HEK293 (cell line): ENCODE measurements around the gene SOS2.

ENCODE experiments used
- CTCF ChIP-seq: fragments of 450-650 bp; formaldehyde crosslinking; IDR thresholded peaks from 2 replicates; pipeline ENCODE4 v1.5.1; 2016; ENCODE audit warnings: missing biosample characterization, missing genetic modification characterization
- KLF10 ChIP-seq: fragments of 450-650 bp; IDR thresholded peaks from 2 replicates; pipeline ENCODE4 v1.5.1; 2018; ENCODE audit warnings: missing biosample characterization, mild to moderate bottlenecking, missing genetic modification characterization
- ZBTB10 ChIP-seq: fragments of 450-650 bp; formaldehyde crosslinking; IDR thresholded peaks from 2 replicates; pipeline ENCODE4 v1.5.1; 2016; ENCODE audit warnings: missing biosample characterization, missing genetic modification characterization
- ZFP37 ChIP-seq: fragments of 450-650 bp; formaldehyde crosslinking; IDR thresholded peaks from 2 replicates; pipeline ENCODE4 v1.5.1; 2016; ENCODE audit warnings: missing biosample characterization, missing genetic modification characterization
- ZFP41 ChIP-seq: fragments of 450-650 bp; formaldehyde crosslinking; IDR thresholded peaks from 2 replicates; pipeline ENCODE4 v1.5.1; 2016; ENCODE audit warnings: missing biosample characterization, missing genetic modification characterization, borderline replicate concordance
- ZNF146 ChIP-seq: fragments of 450-650 bp; formaldehyde crosslinking; IDR thresholded peaks from 2 replicates; pipeline ENCODE4 v1.5.1; 2016; ENCODE audit warnings: missing biosample characterization, missing genetic modification characterization
- ZNF169 ChIP-seq: fragments of 450-650 bp; formaldehyde crosslinking; IDR thresholded peaks from 2 replicates; pipeline ENCODE4 v1.5.1; 2016; ENCODE audit warnings: missing biosample characterization, missing genetic modification characterization
- ZNF24 ChIP-seq: fragments of 450-650 bp; formaldehyde crosslinking; IDR thresholded peaks from 2 replicates; pipeline ENCODE4 v1.5.1; 2016; ENCODE audit warnings: missing biosample characterization, missing genetic modification characterization
- ZNF350 ChIP-seq: fragments of 450-650 bp; formaldehyde crosslinking; IDR thresholded peaks from 2 replicates; pipeline ENCODE4 v1.5.0; 2017; ENCODE audit warnings: missing biosample characterization, mild to moderate bottlenecking, missing genetic modification characterization
- ZNF426 ChIP-seq: fragments of 450-650 bp; formaldehyde crosslinking; IDR thresholded peaks from 2 replicates; pipeline ENCODE4 v1.5.1; 2017; ENCODE audit warnings: missing biosample characterization, missing genetic modification characterization, mild to moderate bottlenecking, inconsistent platforms, moderate library complexity
- ZNF596 ChIP-seq: fragments of 450-650 bp; IDR thresholded peaks from 2 replicates; pipeline ENCODE4 v1.5.0; 2018; ENCODE audit warnings: missing biosample characterization, mild to moderate bottlenecking, missing genetic modification characterization, moderate library complexity
- TF ChIP-seq, protein P1 (sequence below): fragments of 450-650 bp; formaldehyde crosslinking; IDR thresholded peaks from 2 replicates; pipeline ENCODE4 v1.5.1; 2016; ENCODE audit warnings: missing biosample characterization, missing genetic modification characterization
- TF ChIP-seq, protein P2 (sequence below): fragments of 450-650 bp; formaldehyde crosslinking; IDR thresholded peaks from 2 replicates; pipeline ENCODE4 v1.5.1; 2016; ENCODE audit warnings: missing biosample characterization, missing genetic modification characterization

DNA sequence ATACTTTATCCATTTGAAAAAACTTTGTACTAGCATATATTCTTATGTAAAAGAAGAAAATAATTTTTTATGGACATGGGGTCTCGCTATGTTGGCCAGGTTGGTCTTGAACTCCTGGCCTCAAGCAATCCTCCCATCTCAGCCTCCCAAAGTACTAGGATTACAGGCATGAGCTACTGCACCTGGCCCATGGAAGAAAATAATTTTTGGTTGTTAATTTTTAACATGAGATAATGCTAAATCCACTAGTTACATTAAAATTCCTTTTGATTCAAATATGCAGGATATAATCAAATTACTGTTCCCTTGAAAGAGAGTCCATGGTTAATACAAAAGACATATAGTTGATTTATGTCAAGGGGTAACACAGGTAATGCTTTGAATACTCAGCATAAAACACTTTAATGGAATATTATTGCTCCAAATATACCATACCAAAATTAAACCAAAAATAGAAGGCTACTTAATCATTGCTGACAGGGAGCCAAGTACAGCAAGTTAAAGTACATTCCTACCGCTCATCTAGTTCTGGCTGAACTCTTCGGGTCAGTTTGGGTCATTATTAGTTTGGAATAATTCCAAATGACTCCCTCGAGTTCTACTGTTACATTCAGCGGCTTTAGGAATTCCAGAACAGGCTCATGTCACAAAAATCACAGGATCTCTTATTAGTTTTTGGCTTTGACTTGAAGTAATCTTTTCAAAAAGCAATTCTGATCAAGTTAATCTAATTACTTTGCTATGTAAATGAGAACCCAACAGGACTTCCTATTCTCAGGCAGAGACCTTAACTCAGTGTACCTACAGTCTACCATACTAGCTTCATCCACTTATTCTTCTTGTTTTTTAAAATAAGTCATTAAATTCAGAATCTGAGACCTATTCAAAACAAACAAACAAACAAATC, 6.1 kb downstream of the SOS2 start:
- TF ChIP-seq ZFP41 (tag by site-specific recombination) (no peak), CTCF (tag by site-specific recombination) (no peak), KLF10 (tag by site-specific recombination) (no peak), ZFP37 (tag by site-specific recombination) (no peak), ZNF24 (tag by site-specific recombination) (no peak), ZNF169 (tag by site-specific recombination) (no peak), ZBTB10 (tag by site-specific recombination) (no peak), ZNF426 (tag by site-specific recombination) (no peak), ZNF596 (tag by site-specific recombination) (no peak), ZNF350 (no peak), ZNF146 (tag by site-specific recombination) (no peak)
- TF ChIP-seq, protein P1, sequence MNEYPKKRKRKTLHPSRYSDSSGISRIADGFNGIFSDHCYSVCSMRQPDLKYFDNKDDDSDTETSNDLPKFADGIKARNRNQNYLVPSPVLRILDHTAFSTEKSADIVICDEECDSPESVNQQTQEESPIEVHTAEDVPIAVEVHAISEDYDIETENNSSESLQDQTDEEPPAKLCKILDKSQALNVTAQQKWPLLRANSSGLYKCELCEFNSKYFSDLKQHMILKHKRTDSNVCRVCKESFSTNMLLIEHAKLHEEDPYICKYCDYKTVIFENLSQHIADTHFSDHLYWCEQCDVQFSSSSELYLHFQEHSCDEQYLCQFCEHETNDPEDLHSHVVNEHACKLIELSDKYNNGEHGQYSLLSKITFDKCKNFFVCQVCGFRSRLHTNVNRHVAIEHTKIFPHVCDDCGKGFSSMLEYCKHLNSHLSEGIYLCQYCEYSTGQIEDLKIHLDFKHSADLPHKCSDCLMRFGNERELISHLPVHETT: no peak
- TF ChIP-seq, protein P2, sequence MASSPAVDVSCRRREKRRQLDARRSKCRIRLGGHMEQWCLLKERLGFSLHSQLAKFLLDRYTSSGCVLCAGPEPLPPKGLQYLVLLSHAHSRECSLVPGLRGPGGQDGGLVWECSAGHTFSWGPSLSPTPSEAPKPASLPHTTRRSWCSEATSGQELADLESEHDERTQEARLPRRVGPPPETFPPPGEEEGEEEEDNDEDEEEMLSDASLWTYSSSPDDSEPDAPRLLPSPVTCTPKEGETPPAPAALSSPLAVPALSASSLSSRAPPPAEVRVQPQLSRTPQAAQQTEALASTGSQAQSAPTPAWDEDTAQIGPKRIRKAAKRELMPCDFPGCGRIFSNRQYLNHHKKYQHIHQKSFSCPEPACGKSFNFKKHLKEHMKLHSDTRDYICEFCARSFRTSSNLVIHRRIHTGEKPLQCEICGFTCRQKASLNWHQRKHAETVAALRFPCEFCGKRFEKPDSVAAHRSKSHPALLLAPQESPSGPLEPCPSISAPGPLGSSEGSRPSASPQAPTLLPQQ (tag by site-specific recombination): no peak
